ENCODE results near the gene WRAP73. TPM values are rescaled to one million over a fixed set of nuclear protein-coding genes. Genes with fewer than 3 reads are reported as not detected.

Gene WRAP73
- total RNA-seq, 1 donor from 2014 or later = 20.5 TPM

DNA sequence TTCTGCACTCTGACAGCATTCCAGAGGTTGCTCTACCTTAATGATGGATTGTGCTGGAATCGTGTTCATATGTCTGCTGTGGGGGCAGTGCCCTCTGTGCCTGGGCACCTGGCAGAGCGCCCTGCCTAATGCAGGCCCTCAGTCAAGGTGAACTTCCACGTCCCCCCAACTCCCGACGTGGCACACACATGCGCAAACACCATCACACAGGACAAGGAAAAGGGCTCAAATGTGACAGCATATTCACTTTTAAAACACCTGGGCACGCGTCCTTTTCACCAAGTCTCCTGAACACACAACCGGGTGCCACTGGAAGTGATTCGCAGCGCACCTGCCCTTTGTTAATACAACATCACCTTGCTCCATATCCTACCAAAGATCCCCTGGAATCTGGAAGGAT, 13.4 kb downstream of the WRAP73 start:
- Mint-ChIP-seq H3K4me3 (ENCODE audit: unreplicated experiment) (no peak overlapping the region), H3K27ac (ENCODE audit: unreplicated experiment) (no peak overlapping the region), H3K4me1 (ENCODE audit: unreplicated experiment) (no peaks in the 10 kb centered on the region)

DNA sequence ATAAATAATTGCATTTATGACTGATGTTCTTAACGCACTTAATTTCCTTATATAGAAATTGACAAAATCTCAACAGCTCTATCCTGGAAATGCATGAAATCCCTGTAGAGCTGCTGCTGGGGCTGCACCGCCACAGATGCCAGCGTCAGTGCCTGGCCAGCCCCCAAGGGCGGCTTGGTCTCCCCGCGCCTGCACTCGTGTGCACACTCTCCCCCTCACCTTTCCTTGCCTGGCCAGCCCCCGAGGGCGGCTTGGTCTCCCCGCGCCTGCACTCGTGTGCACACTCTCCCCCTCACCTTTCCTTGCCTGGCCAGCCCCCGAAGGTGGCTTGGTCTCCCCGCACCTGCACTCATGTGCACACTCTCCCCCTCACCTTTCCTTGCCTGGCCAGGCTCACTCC, 13.8 kb downstream of the WRAP73 start:
- no peak for DNase-seq (ENCODE audit: extremely low spot score, unreplicated experiment)

More for the DNA sequence above, 13.4 kb downstream of the WRAP73 start:
- DNase-seq (ENCODE audit: extremely low spot score, unreplicated experiment) = no peak
- H3K27me3 Mint-ChIP-seq (ENCODE audit: unreplicated experiment) = no peaks in the 10 kb centered on the region
- TF ChIP-seq, protein P1, sequence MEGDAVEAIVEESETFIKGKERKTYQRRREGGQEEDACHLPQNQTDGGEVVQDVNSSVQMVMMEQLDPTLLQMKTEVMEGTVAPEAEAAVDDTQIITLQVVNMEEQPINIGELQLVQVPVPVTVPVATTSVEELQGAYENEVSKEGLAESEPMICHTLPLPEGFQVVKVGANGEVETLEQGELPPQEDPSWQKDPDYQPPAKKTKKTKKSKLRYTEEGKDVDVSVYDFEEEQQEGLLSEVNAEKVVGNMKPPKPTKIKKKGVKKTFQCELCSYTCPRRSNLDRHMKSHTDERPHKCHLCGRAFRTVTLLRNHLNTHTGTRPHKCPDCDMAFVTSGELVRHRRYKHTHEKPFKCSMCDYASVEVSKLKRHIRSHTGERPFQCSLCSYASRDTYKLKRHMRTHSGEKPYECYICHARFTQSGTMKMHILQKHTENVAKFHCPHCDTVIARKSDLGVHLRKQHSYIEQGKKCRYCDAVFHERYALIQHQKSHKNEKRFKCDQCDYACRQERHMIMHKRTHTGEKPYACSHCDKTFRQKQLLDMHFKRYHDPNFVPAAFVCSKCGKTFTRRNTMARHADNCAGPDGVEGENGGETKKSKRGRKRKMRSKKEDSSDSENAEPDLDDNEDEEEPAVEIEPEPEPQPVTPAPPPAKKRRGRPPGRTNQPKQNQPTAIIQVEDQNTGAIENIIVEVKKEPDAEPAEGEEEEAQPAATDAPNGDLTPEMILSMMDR (IDR thresholded peaks at IDR 0.05) = no peak
- H3K9me3 Mint-ChIP-seq (ENCODE audit: unreplicated experiment) = no peaks in the 10 kb centered on the region
- peaks cover 28% of the 10 kb centered on the region for H3K36me3 Mint-ChIP-seq (ENCODE audit: unreplicated experiment)

DNA sequence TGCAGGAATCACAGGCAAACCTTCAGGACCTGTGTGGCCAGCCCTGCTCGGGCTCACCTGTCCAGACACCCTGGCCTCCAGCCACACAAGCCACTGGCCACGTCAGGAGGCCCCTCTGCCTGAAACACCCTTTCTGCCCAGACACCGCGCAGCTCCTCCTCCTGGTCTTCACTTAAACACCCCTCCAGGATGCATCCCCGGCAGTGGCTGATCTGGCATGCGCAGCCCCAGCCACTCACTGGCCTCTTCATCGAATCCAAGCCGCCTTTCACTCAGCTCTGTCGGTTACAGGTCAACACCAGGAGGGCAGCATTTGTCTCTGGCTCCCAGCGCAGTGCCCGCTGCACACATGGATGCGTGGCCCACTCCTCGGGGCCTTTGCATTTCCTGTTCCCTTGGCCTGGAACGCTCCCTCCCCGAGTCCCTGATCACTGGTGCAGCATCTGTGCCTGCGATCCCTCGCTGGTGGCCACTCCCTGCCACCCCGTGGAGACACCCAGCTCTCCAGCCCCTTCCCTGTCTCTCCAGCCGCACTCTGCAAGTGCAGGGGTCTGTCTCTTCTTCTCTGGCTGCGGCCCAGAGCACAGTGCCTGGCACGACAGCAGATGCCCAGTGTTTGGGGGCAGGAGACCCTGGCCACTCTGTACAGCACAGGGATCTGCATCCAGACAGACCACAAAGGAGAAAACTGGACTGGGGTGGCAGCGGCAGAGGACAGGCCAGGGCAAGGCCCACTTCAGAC, 15.7 kb downstream of the WRAP73 start:
- no peak for DNase-seq (ENCODE audit: extremely low spot score, unreplicated experiment)
- TF ChIP-seq, protein P1 (IDR thresholded peaks at IDR 0.05) = no peak
- no peak overlapping the region for H3K4me3 Mint-ChIP-seq (ENCODE audit: unreplicated experiment)
- no peaks in the 10 kb centered on the region for H3K9me3 Mint-ChIP-seq (ENCODE audit: unreplicated experiment)
- H3K27me3 Mint-ChIP-seq (ENCODE audit: unreplicated experiment) = no peaks in the 10 kb centered on the region
- H3K36me3 Mint-ChIP-seq (ENCODE audit: unreplicated experiment) = peaks cover 31% of the 10 kb centered on the region
- no peak overlapping the region for H3K27ac Mint-ChIP-seq (ENCODE audit: unreplicated experiment)
- H3K4me1 Mint-ChIP-seq (ENCODE audit: unreplicated experiment) = no peaks in the 10 kb centered on the region

More for the DNA sequence above, 13.8 kb downstream of the WRAP73 start:
- Mint-ChIP-seq H3K4me1 (ENCODE audit: unreplicated experiment) (no peaks in the 10 kb centered on the region), H3K4me3 (ENCODE audit: unreplicated experiment) (no peak overlapping the region), H3K27me3 (ENCODE audit: unreplicated experiment) (no peaks in the 10 kb centered on the region), H3K36me3 (ENCODE audit: unreplicated experiment) (peaks cover 28% of the 10 kb centered on the region), H3K27ac (ENCODE audit: unreplicated experiment) (no peak overlapping the region), H3K9me3 (ENCODE audit: unreplicated experiment) (no peaks in the 10 kb centered on the region)
- TF ChIP-seq, protein P1 (IDR thresholded peaks at IDR 0.05) = no peak

DNA sequence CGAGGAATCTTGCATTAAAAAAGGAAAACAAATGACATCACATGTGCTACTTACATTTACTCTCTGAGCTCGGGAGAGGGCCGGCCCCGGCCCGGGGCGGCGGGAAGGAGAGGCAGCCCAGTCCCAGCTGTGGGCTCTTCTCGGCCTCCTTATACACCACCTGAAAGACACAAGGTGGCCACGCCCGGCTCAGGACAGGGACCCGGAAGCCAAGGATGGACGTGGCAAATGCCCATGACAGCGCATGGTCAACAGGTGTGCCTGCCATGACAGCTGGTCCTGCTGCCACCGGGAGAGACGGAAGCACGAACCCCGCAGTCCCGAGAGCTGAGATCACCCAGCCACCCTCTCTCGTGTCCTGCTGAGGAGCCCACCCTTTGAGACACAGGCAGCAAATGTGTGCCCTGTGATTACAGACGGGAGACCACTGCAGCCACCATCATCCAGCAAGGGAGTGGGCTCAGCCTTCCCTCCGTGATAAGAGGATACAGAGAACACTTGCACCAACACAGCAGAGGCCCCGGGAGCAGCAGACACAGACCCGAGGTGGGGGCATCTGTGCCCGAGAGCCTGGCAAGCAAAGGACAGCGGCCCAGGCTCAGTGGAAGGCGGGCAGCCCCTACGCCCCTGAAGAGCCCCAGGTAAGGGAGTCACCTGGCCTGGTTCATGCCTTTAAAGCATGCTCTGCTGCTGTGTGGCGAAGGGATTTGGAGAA, 16.4 kb downstream of the WRAP73 start:
- Mint-ChIP-seq H3K36me3 (ENCODE audit: unreplicated experiment) (peaks cover 36% of the 10 kb centered on the region), H3K27ac (ENCODE audit: unreplicated experiment) (no peak overlapping the region), H3K9me3 (ENCODE audit: unreplicated experiment) (no peaks in the 10 kb centered on the region), H3K4me1 (ENCODE audit: unreplicated experiment) (no peaks in the 10 kb centered on the region), H3K27me3 (ENCODE audit: unreplicated experiment) (no peaks in the 10 kb centered on the region), H3K4me3 (ENCODE audit: unreplicated experiment) (no peak overlapping the region)
- TF ChIP-seq, protein P1 (IDR thresholded peaks at IDR 0.05) = no peak
- DNase-seq (ENCODE audit: extremely low spot score, unreplicated experiment) = peak; percentile 80

DNA sequence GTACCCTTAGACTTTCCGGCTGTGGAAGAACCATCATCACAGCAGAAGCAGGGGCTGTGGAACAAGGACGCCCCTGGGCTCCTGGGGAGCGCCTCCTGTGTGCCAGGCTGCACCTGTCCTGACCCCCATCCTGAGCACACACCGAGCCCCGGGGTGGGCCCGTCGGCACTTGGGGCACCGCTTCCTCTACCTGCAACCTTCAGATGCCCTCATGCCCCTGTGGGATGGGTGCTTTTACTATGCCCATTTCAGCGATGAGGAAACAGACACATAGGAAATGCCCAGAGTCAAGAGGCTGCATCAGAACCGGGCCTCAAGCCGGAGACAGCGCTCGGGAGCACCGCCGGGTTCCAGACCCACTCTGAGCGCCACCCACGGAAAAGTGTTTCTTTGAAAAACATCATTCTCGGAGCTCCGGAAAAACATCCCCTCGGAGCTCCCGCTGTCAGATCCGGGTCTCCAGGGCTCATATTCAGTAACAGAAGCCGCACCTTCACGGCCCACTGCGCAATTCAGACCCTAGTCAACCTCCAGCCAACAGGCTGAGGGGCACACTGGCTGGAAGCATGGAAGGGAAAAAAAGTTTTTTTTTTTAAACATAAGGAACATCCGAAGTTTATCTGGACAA, 17.1 kb downstream of the WRAP73 start:
- no peak overlapping the region for H3K27ac Mint-ChIP-seq (ENCODE audit: unreplicated experiment)
- TF ChIP-seq, protein P1 (IDR thresholded peaks at IDR 0.05) = no peak
- H3K9me3 Mint-ChIP-seq (ENCODE audit: unreplicated experiment) = no peaks in the 10 kb centered on the region
- no peak for DNase-seq (ENCODE audit: extremely low spot score, unreplicated experiment)
- H3K27me3 Mint-ChIP-seq (ENCODE audit: unreplicated experiment) = no peaks in the 10 kb centered on the region
- H3K4me3 Mint-ChIP-seq (ENCODE audit: unreplicated experiment) = no peak overlapping the region
- no peaks in the 10 kb centered on the region for H3K4me1 Mint-ChIP-seq (ENCODE audit: unreplicated experiment)
- H3K36me3 Mint-ChIP-seq (ENCODE audit: unreplicated experiment) = peaks cover 30% of the 10 kb centered on the region
